Fibroblast of the aortic adventitia (primary cell): ENCODE measurements around the gene UBE2E2. TPM values are rescaled to one million over a fixed set of nuclear protein-coding genes. Genes with fewer than 3 reads are reported as not detected.

Experiments
- DNase-seq: peaks from one replicate; pipeline ENCODE4 v3.0.0-alpha.2; 2010; ENCODE audit warnings: low read depth
- H3K4me3 ChIP-seq: 2 replicates; pipeline ENCODE4 v1.5.1; 2011; ENCODE audit warnings: low read depth, mild to moderate bottlenecking, control low read depth, low read length, moderate library complexity
- CTCF ChIP-seq: IDR thresholded peaks from 2 replicates; pipeline ENCODE4 v1.5.1; 2011; ENCODE audit warnings: mild to moderate bottlenecking, low read length, control low read depth, inconsistent platforms; ENCODE audit not compliant: insufficient read depth
- total RNA-seq: library from RNA; depleted of rRNA; stranded (reverse); fragments of >200 nt; gene quantifications from 2 replicates; pipeline ENCODE4 v1.2.3, GENCODE V29; 2012; ENCODE audit warnings: low replicate concordance

Gene UBE2E2
- total RNA-seq, 1 donor: 49.1 TPM

GRCh38 chr3:23275814-23276213 is 72.7 kb downstream of the UBE2E2 start:
- no peak for TF ChIP-seq CTCF
- no peak overlapping the region for H3K4me3 ChIP-seq
- DNase-seq: no peak

GRCh38 chr3:23276913-23277658 is 74.0 kb downstream of the UBE2E2 start:
- DNase-seq: no peak
- no peak for TF ChIP-seq CTCF
- no peak overlapping the region for H3K4me3 ChIP-seq

- TF ChIP-seq CTCF: no peak
- H3K4me3 ChIP-seq: no peak overlapping the region
- no peak for DNase-seq
Measured at GRCh38 chr3:23277688-23278087, 74.6 kb downstream of the UBE2E2 start.

GRCh38 chr3:23283625-23284024 is 80.5 kb downstream of the UBE2E2 start:
- DNase-seq: no peak
- no peak for TF ChIP-seq CTCF
- H3K4me3 ChIP-seq: no peak overlapping the region

- H3K4me3 ChIP-seq: no peak overlapping the region
- DNase-seq: peak; percentile 17
- no peak for TF ChIP-seq CTCF
Measured at GRCh38 chr3:23288286-23288685, 85.2 kb downstream of the UBE2E2 start.

GRCh38 chr3:23288715-23289114 is 85.6 kb downstream of the UBE2E2 start:
- TF ChIP-seq CTCF: no peak
- no peak for DNase-seq
- H3K4me3 ChIP-seq: no peak overlapping the region

GRCh38 chr3:23292432-23292831 is 89.3 kb downstream of the UBE2E2 start:
- no peak for TF ChIP-seq CTCF
- no peak overlapping the region for H3K4me3 ChIP-seq
- DNase-seq: no peak
